Heart right ventricle (tissue), 16 donors: Measurements from ENCODE around the gene NANOG. TPM values are rescaled to one million over a fixed set of nuclear protein-coding genes. Genes with fewer than 3 reads are reported as not detected.
"Not testable (repeated sequence)": the region's sequence is repeated elsewhere in the genome, so short reads cannot be mapped to it uniquely, and the experiment has no call there.

Experiments used
- ATAC-seq, 8 donors: fragments of 200-7000 bp; cut with Tn5 transposase; one replicate each; pipeline ENCODE4 v1.9.1; 2020; ENCODE audit warnings: mild to moderate bottlenecking in 8 of 8, moderate library complexity in 8 of 8, moderate number of reproducible peaks in 1 of 8
- DNase-seq, 2 donors: peaks; one replicate each; pipeline ENCODE4 v3.0.0-alpha.2; 2020
- H3K27ac ChIP-seq, 10 donors: fragments of 200-600 bp; sonication (generic) in 2 of 10; one replicate each; pipeline versions ENCODE4 v1.5.0 to v1.8.0; 2020 to 2022; ENCODE audit warnings: mild to moderate bottlenecking in 3 of 10
- H3K27me3 ChIP-seq, 7 donors: fragments of 200-600 bp; one replicate each; pipeline ENCODE4 v1.8.0; 2021 to 2022; ENCODE audit warnings: mild to moderate bottlenecking in 2 of 7
- H3K36me3 ChIP-seq, 9 donors: fragments of 200-600 bp; sonication (generic) in 1 of 9; one replicate each; pipeline versions ENCODE4 v1.5.0 to v1.8.0; 2020 to 2022; ENCODE audit warnings: mild to moderate bottlenecking in 2 of 9
- H3K4me1 ChIP-seq, 9 donors: fragments of 200-600 bp; sonication (generic) in 1 of 9; one replicate each; pipeline versions ENCODE4 v1.5.0 to v1.8.0; 2020 to 2022; ENCODE audit warnings: mild to moderate bottlenecking in 4 of 9
- H3K4me3 ChIP-seq, 10 donors: fragments of 200-600 bp; sonication (generic) in 2 of 10; one replicate each; pipeline versions ENCODE4 v1.5.0 to v1.8.0; 2020 to 2022; ENCODE audit warnings: mild to moderate bottlenecking in 7 of 10, moderate library complexity in 2 of 10
- H3K9me3 ChIP-seq, 11 donors: fragments of 200-600 bp in 10 of 11; sonication (generic) in 2 of 11; one replicate each; pipeline versions ENCODE4 v1.5.0 to v1.8.0; 2013 to 2022; ENCODE audit warnings: mild to moderate bottlenecking in 2 of 11, control low read depth in 1 of 11, moderate library complexity in 1 of 11
- WGBS, 2 donors: extraction: QIAGEN DNeasy Blood & Tissue Kit; methylation state at CpG; one replicate each; pipeline ENCODE4 v1.1.7; 2013; ENCODE audit warnings: inconsistent platforms in 1 of 2; 5-methylcytosine and 5-hydroxymethylcytosine counted together
- intact Hi-C, 10 donors: fragments of 100-400 bp; cut with DNase I; formaldehyde crosslinking; loops; one replicate each; pipeline versions ENCODE4 v1.11.1 to v1.14.2; 2022
- polyA plus RNA-seq, 2 donors: library from polyadenylated mRNA; stranded (reverse); fragments of 200-250 nt; gene quantifications; one replicate each; pipeline ENCODE4 v1.2.3, GENCODE V29; 2013
- total RNA-seq, 10 donors: library from RNA; stranded (reverse); fragmentation: NEBNext Ultra II Directional in 3 of 10; extraction: Animal tissue kit (Norgen Biotek cat#: 25700) in 3 of 10; gene quantifications; one replicate each; pipeline versions ENCODE4 v1.2.1 to v1.2.4, GENCODE V29; 2021 to 2023
- TF ChIP-seq, protein P1 (sequence below), 9 donors: fragments of 200-600 bp; sonication (generic) in 2 of 9; IDR thresholded peaks; one replicate each; pipeline versions ENCODE4 v1.5.0 to v1.8.0; 2021 to 2022; ENCODE audit warnings: antibody characterized with exemption in 9 of 9, mild to moderate bottlenecking in 5 of 9, moderate library complexity in 1 of 9
- donor health status: Arrhythmogenic right ventricular cardiomyopathy.
- donor health status: ischemic (EF 13 %, LVEDD 7.1; RV severe dilation, severe dysfunction).
- donor health status: healthy with polysubstance abuse.
- donor health status: DM: no; HTN: yes; CAD: no.
- donor health status: DM: no; HTN: no; CAD: no.
- donor health status: ischemic (EF 25% LVEDD 6.9; RV normal size, moderate dysfunction).
- donor health status: ischemic (EF 25% LVEDD 5.7; RV mildly dilated, moderate dysfunction).
- donor health status: healthy.
- donor health status: DM: yes; HTN: yes; CAD: no.
- donor health status: Ischemic cardiomyopathy.
- donor health status: ischemic (EF 35%, LVEDD 5.7; RV mildly dilated, moderate dysfunction).
- donor health status: nonischemic (EF 11% LVEDD 7.7; RV severe dilation, severe dysfunction).
- donor health status: DM: yes; HTN: yes; CAD: no.
- donor health status: PGD.
- donor health status: ischemic (EF 29% LVEDD 5.4; RV normal size, mild dysfunction).
- donor health status: nonischemic (EF 23%, LVEDD 6.1; RV moderate dilation, normal function).

NANOG gene
- total and polyA plus RNA-seq, 12 donors: 0.12 to 0.23 TPM; not detected in 10

DNA sequence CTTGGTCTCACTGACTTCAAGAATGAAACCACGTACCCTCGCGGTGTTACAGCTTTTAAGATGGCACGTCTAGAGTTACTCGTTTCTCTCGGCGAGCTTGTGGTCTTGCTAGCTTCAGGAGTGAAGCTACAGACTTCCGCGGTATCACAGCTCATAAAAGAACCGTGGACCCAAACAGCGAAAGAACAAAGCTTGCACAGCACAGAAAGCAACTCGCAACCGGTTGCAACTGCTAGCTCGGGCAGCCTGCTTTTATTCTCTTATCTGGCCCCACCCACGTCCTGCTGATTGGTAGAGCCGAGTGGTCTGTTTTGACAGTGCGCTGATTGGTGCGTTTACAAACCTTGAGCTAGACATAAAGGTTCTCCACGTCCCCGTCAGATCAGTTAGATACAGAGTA is 37.8 kb upstream of the NANOG start:
- no peak for ATAC-seq
- no peak overlapping the region for H3K4me3 ChIP-seq
- H3K27me3 ChIP-seq: peaks cover 0 to 19% (median 0%) of the 10 kb centered on the region in 7 donors
- TF ChIP-seq, protein P1, sequence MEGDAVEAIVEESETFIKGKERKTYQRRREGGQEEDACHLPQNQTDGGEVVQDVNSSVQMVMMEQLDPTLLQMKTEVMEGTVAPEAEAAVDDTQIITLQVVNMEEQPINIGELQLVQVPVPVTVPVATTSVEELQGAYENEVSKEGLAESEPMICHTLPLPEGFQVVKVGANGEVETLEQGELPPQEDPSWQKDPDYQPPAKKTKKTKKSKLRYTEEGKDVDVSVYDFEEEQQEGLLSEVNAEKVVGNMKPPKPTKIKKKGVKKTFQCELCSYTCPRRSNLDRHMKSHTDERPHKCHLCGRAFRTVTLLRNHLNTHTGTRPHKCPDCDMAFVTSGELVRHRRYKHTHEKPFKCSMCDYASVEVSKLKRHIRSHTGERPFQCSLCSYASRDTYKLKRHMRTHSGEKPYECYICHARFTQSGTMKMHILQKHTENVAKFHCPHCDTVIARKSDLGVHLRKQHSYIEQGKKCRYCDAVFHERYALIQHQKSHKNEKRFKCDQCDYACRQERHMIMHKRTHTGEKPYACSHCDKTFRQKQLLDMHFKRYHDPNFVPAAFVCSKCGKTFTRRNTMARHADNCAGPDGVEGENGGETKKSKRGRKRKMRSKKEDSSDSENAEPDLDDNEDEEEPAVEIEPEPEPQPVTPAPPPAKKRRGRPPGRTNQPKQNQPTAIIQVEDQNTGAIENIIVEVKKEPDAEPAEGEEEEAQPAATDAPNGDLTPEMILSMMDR (IDR thresholded peaks at IDR 0.05): no peak
- no peak overlapping the region for H3K27ac ChIP-seq
- peaks cover 0 to 4% (median 0%) of the 10 kb centered on the region in 11 donors for H3K9me3 ChIP-seq
- peaks cover 0 to 3% (median 0%) of the 10 kb centered on the region in 9 donors for H3K4me1 ChIP-seq
- no peaks in the 10 kb centered on the region for H3K36me3 ChIP-seq
- DNase-seq: no peak
- WGBS, 2 donors: 84 to 87% methylated on average over 20 of the region's 20 CpGs
- intact Hi-C loops: no loop called here

DNA sequence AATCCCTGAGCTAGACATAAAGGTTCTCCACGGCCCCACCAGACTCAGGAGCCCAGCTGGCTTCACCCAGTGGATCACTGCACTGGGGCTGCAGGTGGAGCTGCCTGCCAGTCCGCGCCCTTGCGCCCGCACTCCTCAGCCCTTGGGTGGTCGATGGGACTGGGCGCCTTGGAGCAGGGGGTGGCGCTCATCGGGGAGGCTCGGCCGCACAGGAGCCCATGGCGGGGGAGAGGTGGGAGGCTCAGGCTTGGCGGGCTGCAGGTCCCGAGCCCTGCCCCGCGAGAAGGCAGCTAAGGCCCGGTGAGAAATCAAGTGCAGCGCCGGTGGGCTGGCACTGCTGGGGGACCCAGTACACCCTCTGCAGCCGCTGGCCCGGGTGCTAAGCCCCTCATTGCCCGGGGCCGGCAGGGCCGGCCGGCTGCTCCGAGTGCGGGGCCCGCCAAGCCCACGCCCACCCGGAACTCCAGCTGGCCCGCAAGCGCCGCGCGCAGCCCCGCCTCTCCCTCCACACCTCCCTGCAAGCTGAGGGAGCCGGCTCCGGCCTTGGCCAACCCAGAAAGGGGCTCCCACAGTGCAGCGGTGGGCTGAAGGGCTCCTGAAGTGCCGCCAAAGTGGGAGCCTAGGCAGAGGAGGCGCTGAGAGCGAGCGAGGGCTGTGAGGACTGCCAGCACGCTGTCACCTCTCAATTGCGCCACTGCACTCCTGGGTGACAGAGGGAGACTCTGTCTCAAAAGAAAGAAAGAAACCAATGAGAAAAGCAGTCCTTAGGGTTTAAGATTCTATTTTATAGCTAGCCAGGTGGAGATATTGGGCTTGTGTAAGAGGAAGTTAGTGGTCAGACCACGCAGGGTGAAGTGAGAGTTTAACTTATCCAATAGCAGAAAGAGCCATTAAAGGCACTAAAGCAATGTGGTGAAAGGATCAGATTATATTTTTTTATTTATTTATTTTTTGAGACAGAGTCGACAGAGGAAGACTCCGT is 37.0 kb upstream of the NANOG start:
- H3K4me3 ChIP-seq, H3K4me1 ChIP-seq, H3K27ac ChIP-seq, ATAC-seq, H3K36me3 ChIP-seq, DNase-seq, intact Hi-C loops, H3K9me3 ChIP-seq: not testable (repeated sequence)
- H3K27me3 ChIP-seq: peaks cover 0 to 22% (median 0%) of the 10 kb centered on the region in 7 donors
- 92 to 94% methylated on average over 33 to 40 of the region's 48 CpGs for WGBS, 2 donors

DNA sequence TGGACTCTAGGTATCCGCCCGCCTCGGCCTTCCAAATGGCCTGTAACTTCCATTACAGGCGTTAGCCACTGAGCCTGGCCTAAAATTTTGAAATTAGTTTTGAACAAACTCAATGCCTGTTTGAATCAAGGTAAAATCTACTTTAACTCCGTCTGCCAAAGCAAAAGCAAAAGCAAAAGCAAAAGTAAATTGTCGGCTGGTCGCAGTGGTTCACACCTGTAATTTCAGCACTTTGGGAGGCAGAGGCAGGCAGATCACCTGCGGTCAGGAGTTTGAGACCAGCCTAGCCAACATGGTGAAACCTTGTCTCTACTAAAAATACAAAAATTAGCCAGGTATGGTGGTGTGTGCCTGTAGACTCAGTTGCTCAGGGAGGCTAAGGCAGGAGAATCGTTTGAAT is 33.5 kb upstream of the NANOG start:
- DNase-seq, H3K4me3 ChIP-seq, H3K9me3 ChIP-seq, H3K4me1 ChIP-seq, H3K27ac ChIP-seq, H3K36me3 ChIP-seq, ATAC-seq, intact Hi-C loops: not testable (repeated sequence)
- 91 to 94% methylated on average over 9 of the region's 9 CpGs for WGBS, 2 donors
- peaks cover 0 to 23% (median 5%) of the 10 kb centered on the region in 7 donors for H3K27me3 ChIP-seq

DNA sequence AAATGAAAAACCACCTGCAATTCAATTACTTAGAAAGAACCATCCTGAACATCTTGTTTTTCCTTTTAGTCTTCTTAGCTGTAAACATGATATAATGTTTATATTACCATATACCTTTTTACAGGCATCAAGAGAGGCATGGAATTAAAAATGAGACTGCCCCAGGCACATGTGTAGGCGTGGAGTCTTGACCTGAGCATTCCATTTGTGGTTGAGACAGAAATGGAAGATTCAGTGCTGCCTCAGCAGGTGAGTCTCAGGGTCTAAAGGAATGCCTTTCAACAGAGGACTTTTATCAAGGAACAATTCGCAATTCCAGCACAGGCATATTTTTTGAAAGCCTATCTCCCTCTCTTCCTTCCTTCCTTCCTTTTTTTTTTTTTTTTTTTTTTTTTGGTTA is 32.2 kb upstream of the NANOG start:
- DNase-seq (no peak), ATAC-seq (no peak)
- H3K9me3 ChIP-seq: no peaks in the 10 kb centered on the region
- no peak overlapping the region for H3K27ac ChIP-seq
- H3K36me3 ChIP-seq: no peaks in the 10 kb centered on the region
- H3K27me3 ChIP-seq: peaks cover 0 to 23% (median 5%) of the 10 kb centered on the region in 7 donors
- peaks cover 0 to 3% (median 0%) of the 10 kb centered on the region in 9 donors for H3K4me1 ChIP-seq
- H3K4me3 ChIP-seq: no peak overlapping the region
- WGBS, 2 donors: 47 to 60% methylated on average over 2 of the region's 2 CpGs
- intact Hi-C loops: no loop called here
- TF ChIP-seq, protein P1 (IDR thresholded peaks at IDR 0.05): no peak

DNA sequence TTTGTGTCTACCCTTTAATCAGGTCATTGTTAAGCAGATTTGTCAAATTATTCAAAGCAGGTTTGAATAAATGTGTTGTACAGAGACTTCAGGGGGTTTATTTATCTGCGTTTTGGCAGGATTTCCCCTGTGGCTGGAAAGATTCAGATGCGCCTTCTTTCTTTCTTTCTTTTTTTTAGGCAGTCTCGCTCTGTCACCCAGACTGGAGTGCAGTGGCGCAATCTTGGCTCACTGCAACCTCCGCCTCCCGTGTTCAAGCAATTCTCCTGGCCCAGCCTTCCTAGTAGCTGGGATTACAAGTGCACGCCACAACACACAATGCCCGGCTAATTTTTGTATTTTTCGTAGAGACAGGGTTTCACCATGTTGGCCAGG is 30.4 kb upstream of the NANOG start:
- H3K27ac ChIP-seq: no peak overlapping the region
- TF ChIP-seq, protein P1 (IDR thresholded peaks at IDR 0.05): no peak
- DNase-seq (no peak), ATAC-seq (no peak)
- no peaks in the 10 kb centered on the region for H3K4me1 ChIP-seq
- 53 to 69% methylated on average over 9 of the region's 9 CpGs for WGBS, 2 donors
- H3K4me3 ChIP-seq: no peak overlapping the region
- intact Hi-C loops: no loop called here
- H3K36me3 ChIP-seq: no peaks in the 10 kb centered on the region
- H3K9me3 ChIP-seq: no peaks in the 10 kb centered on the region
- H3K27me3 ChIP-seq: peaks cover 0 to 29% (median 5%) of the 10 kb centered on the region in 7 donors
